ENCODE results near the gene FBXW2.

Gene FBXW2

DNA sequence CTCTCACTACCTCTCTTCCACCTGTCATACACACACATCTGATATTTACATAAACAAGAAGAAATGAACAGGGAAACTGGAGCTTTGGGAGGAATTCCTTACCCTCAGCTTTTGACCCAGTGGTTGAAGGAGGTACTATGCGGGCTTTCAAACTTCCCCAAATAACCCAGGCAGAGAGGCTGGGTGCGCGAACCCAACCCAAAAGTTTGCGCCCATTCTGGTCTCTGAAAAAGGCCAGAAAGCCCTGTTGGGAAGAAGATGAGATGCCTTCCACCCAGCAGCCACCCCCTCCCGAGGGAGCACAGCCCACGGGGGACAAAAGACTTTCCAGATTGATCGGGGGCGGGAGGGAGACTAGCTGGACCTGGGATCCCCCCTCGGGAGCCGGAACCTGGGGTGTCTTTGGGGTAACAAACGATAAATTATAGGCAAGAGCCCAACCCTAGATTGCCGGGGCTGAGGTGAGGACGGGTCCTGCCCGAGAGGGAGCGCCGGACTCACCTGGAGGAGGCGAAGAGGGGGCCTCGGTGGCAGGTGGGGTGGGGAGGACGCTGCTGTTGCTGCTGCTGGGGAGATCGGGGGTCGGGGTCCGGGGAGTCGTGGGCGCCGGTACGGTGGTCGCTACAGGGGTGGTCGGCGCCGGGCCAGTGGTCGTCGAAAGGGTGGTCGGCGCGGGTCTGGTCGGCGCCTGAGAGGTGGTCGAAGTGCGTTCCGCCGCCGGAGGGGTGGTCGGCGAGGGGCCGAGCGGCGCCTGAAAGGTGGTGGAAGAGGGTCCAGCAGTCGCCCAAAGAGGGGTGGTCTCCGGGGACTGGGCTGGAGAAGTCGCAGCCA is 79.7 kb downstream of the FBXW2 start:
- Histone ChIP-seq H3K9ac (ENCODE audit: low read length in 5 of 5) (peak overlapping the region; percentile 22 to 94 (median 83)), H3K36me3 (ENCODE audit: control insufficient read depth in 5 of 5, insufficient read depth in 5 of 5, low read length in 5 of 5) (no peaks in the 10 kb centered on the region), H3K9me3 (ENCODE audit: control insufficient read depth in 5 of 5, low read length in 5 of 5) (no peaks in the 10 kb centered on the region), H3K4me1 (ENCODE audit: control insufficient read depth in 5 of 5, insufficient read depth in 5 of 5, low read length in 5 of 5) (peaks cover 2 to 54% (median 45%) of the 10 kb centered on the region in 5 donors), H3K27ac (ENCODE audit: low read depth, low read length) (peak overlapping the region; percentile 86), H3K27me3 (ENCODE audit: control insufficient read depth in 5 of 5, insufficient read depth in 4 of 5, low read length in 5 of 5) (no peaks in the 10 kb centered on the region), H3K4me3 (ENCODE audit: low read depth in 1 of 5, low read length in 5 of 5) (peak overlapping the region; percentile 73 to 89 (median 77))

DNA sequence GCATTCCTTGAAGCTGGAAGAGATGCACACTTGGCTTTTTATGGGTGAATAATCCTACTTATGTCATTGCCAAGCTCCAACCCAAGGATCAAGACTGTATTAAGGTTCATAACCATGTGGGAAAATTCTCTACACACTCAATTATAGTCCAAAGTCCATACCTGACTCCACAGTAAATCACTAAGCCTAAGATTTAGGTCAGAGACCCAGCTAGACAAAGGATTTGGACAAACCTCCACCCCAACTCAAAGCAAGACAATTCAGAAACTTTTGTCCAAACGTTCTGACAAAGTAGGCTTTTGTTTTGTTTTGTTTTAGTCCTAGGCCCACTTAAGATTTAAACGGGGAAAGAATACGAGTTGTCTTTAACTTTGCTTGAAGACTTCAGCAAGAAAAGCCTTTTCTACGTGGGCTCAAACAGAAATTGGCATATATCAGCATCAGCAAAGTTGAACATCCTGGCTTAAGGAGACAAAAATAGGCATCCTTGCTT is 80.6 kb downstream of the FBXW2 start:
- no peaks in the 10 kb centered on the region for H3K9me3 ChIP-seq (ENCODE audit: control insufficient read depth in 5 of 5, low read length in 5 of 5)
- H3K36me3 ChIP-seq (ENCODE audit: control insufficient read depth in 5 of 5, insufficient read depth in 5 of 5, low read length in 5 of 5), result no peaks in the 10 kb centered on the region
- peak overlapping the region; percentile 44 to 86 (median 56) for H3K9ac ChIP-seq (ENCODE audit: low read length in 5 of 5)
- H3K4me1 ChIP-seq (ENCODE audit: control insufficient read depth in 5 of 5, insufficient read depth in 5 of 5, low read length in 5 of 5), result peaks cover 2 to 54% (median 45%) of the 10 kb centered on the region in 5 donors
- no peaks in the 10 kb centered on the region for H3K27me3 ChIP-seq (ENCODE audit: control insufficient read depth in 5 of 5, insufficient read depth in 4 of 5, low read length in 5 of 5)
- H3K4me3 ChIP-seq (ENCODE audit: low read depth in 1 of 5, low read length in 5 of 5), result peak overlapping the region; percentile 73 to 89 (median 77)
- peak overlapping the region; percentile 86 for H3K27ac ChIP-seq (ENCODE audit: low read depth, low read length)

- no peaks in the 10 kb centered on the region for H3K36me3 ChIP-seq (ENCODE audit: control insufficient read depth in 5 of 5, insufficient read depth in 5 of 5, low read length in 5 of 5)
- peak overlapping the region; percentile 86 for H3K27ac ChIP-seq (ENCODE audit: low read depth, low read length)
- H3K9me3 ChIP-seq (ENCODE audit: control insufficient read depth in 5 of 5, low read length in 5 of 5), result no peaks in the 10 kb centered on the region
- peaks cover 2 to 54% (median 45%) of the 10 kb centered on the region in 5 donors for H3K4me1 ChIP-seq (ENCODE audit: control insufficient read depth in 5 of 5, insufficient read depth in 5 of 5, low read length in 5 of 5)
- H3K4me3 ChIP-seq (ENCODE audit: low read depth in 1 of 5, low read length in 5 of 5), result peak overlapping the region; percentile 10 to 89 (median 76)
- peak overlapping the region in 4 of 5 donors; percentile 44 to 86 (median 56) for H3K9ac ChIP-seq (ENCODE audit: low read length in 5 of 5)
- no peaks in the 10 kb centered on the region for H3K27me3 ChIP-seq (ENCODE audit: control insufficient read depth in 5 of 5, insufficient read depth in 4 of 5, low read length in 5 of 5)
Observed at GRCh38 chr9:120711841-120712538, 81.2 kb downstream of the FBXW2 start.

DNA sequence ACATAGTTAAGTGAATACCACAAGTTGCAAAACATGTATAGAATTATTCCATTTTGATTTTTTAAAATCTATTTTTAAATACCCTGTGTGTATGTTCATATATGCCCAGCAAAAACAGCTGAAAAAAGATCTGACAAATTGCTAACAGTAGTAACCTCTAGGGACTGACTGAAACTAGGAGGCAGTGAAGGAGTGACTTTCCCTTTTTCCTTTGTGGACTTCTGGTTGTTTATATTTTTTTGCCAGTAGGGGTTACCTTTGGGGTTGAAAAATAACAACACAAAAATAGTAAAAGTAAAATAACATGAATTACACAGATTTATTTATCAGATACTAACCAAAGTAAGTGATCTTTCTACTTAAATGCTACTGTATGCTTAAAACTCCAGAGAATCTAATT is 81.9 kb downstream of the FBXW2 start:
- no peak overlapping the region for H3K9ac ChIP-seq (ENCODE audit: low read length in 5 of 5)
- H3K9me3 ChIP-seq (ENCODE audit: control insufficient read depth in 5 of 5, low read length in 5 of 5), result no peaks in the 10 kb centered on the region
- no peaks in the 10 kb centered on the region for H3K27me3 ChIP-seq (ENCODE audit: control insufficient read depth in 5 of 5, insufficient read depth in 4 of 5, low read length in 5 of 5)
- peaks cover 2 to 54% (median 45%) of the 10 kb centered on the region in 5 donors for H3K4me1 ChIP-seq (ENCODE audit: control insufficient read depth in 5 of 5, insufficient read depth in 5 of 5, low read length in 5 of 5)
- H3K4me3 ChIP-seq (ENCODE audit: low read depth in 1 of 5, low read length in 5 of 5), result no peak overlapping the region
- peak overlapping the region; percentile 86 for H3K27ac ChIP-seq (ENCODE audit: low read depth, low read length)
- no peaks in the 10 kb centered on the region for H3K36me3 ChIP-seq (ENCODE audit: control insufficient read depth in 5 of 5, insufficient read depth in 5 of 5, low read length in 5 of 5)

DNA sequence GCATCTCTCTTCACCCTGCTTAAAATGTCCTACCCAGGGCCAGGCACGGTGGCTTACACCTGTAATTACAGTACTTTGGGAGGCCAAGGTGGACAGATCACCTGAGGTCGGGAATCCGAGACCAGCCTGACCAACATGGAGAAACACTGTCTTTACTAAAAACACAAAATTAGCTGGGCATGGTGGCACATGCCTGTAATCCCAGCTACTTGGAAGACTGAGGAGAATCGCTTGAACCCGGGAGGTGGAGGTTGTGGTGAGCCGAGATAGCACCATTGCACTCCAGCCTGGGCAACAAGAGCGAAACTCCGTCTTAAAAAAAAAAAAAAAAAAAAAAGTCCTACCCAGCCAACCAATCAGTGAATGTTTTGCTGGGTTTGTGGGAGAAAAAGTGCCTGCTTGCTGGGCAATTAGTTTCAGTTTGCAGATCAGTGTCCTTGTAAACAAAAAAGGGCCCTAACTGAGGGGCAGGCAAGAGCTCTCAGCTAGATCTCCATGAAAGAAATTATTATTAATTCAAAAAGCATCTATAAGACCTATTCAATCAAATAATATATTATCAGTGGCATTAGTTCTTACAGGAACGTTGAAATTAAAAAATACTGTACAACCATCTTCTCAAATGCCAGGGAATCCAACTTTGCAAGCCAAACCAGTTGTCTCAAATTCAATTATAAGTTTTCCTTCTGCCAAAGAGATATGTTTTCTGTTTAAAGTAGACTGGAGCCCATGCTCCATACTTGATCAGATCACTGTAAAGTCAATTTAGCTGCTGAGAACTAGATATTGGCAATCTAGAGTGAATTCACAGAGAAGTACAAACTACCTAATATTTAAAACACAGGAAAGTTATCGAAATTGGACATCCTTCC is 82.9 kb downstream of the FBXW2 start:
- Histone ChIP-seq H3K27ac (ENCODE audit: low read depth, low read length) (peak overlapping the region; percentile 86), H3K9me3 (ENCODE audit: control insufficient read depth in 5 of 5, low read length in 5 of 5) (no peaks in the 10 kb centered on the region), H3K4me1 (ENCODE audit: control insufficient read depth in 5 of 5, insufficient read depth in 5 of 5, low read length in 5 of 5) (peaks cover 2 to 51% (median 40%) of the 10 kb centered on the region in 5 donors), H3K27me3 (ENCODE audit: control insufficient read depth in 5 of 5, insufficient read depth in 4 of 5, low read length in 5 of 5) (no peaks in the 10 kb centered on the region), H3K4me3 (ENCODE audit: low read depth in 1 of 5, low read length in 5 of 5) (peak overlapping the region; percentile 46 to 73 (median 63)), H3K36me3 (ENCODE audit: control insufficient read depth in 5 of 5, insufficient read depth in 5 of 5, low read length in 5 of 5) (no peaks in the 10 kb centered on the region), H3K9ac (ENCODE audit: low read length in 5 of 5) (peak overlapping the region in 3 of 5 donors; percentile 55 to 74 (median 63))

GRCh38 chr9:120708526-120709224 is 84.5 kb downstream of the FBXW2 start:
- H3K9me3 ChIP-seq (ENCODE audit: control insufficient read depth in 5 of 5, low read length in 5 of 5), result no peaks in the 10 kb centered on the region
- H3K27ac ChIP-seq (ENCODE audit: low read depth, low read length), result no peak overlapping the region
- peaks cover 2 to 44% (median 32%) of the 10 kb centered on the region in 5 donors for H3K4me1 ChIP-seq (ENCODE audit: control insufficient read depth in 5 of 5, insufficient read depth in 5 of 5, low read length in 5 of 5)
- no peak overlapping the region for H3K9ac ChIP-seq (ENCODE audit: low read length in 5 of 5)
- no peaks in the 10 kb centered on the region for H3K27me3 ChIP-seq (ENCODE audit: control insufficient read depth in 5 of 5, insufficient read depth in 4 of 5, low read length in 5 of 5)
- no peaks in the 10 kb centered on the region for H3K36me3 ChIP-seq (ENCODE audit: control insufficient read depth in 5 of 5, insufficient read depth in 5 of 5, low read length in 5 of 5)
- no peak overlapping the region for H3K4me3 ChIP-seq (ENCODE audit: low read depth in 1 of 5, low read length in 5 of 5)

- Histone ChIP-seq H3K9ac (ENCODE audit: low read length in 5 of 5) (no peak overlapping the region), H3K4me3 (ENCODE audit: low read depth in 1 of 5, low read length in 5 of 5) (no peak overlapping the region), H3K27ac (ENCODE audit: low read depth, low read length) (no peak overlapping the region), H3K27me3 (ENCODE audit: control insufficient read depth in 5 of 5, insufficient read depth in 4 of 5, low read length in 5 of 5) (no peaks in the 10 kb centered on the region), H3K4me1 (ENCODE audit: control insufficient read depth in 5 of 5, insufficient read depth in 5 of 5, low read length in 5 of 5) (peaks cover 0 to 30% (median 17%) of the 10 kb centered on the region in 5 donors), H3K36me3 (ENCODE audit: control insufficient read depth in 5 of 5, insufficient read depth in 5 of 5, low read length in 5 of 5) (no peaks in the 10 kb centered on the region), H3K9me3 (ENCODE audit: control insufficient read depth in 5 of 5, low read length in 5 of 5) (no peaks in the 10 kb centered on the region)
Observed at GRCh38 chr9:120707170-120707569, 86.0 kb downstream of the FBXW2 start.

All from subcutaneous abdominal adipose tissue (tissue), 5 donors.